Right cardiac atrium (tissue), 5 donors: ENCODE data around the gene CEMIP. TPM values are rescaled to one million over a fixed set of nuclear protein-coding genes. Genes with fewer than 3 reads are reported as not detected.

Source experiments
- ATAC-seq, 2 donors: fragments of 200-7000 bp; cut with Tn5 transposase; one replicate each; pipeline versions ENCODE4 v1.8.0 to v1.9.1; 2020; ENCODE audit warnings: moderate library complexity in 2 of 2, mild to moderate bottlenecking in 1 of 2
- DNase-seq, 3 donors: peaks; one replicate each; pipeline ENCODE4 v3.0.0-alpha.2; 2020
- H3K27ac ChIP-seq: one replicate; pipeline ENCODE4 v1.5.1; 2013; ENCODE audit warnings: mild to moderate bottlenecking, low read length, control low read depth, moderate library complexity
- H3K27me3 ChIP-seq: one replicate; pipeline ENCODE4 v1.6.1; 2013; ENCODE audit not compliant: control insufficient read depth, insufficient read depth
- H3K4me1 ChIP-seq: one replicate; pipeline ENCODE4 v1.6.1; 2013; ENCODE audit warnings: low read length; ENCODE audit not compliant: control insufficient read depth, insufficient read depth
- H3K4me3 ChIP-seq: one replicate; pipeline ENCODE4 v1.5.1; 2013; ENCODE audit warnings: low read length, control low read depth
- H3K9me3 ChIP-seq: one replicate; pipeline ENCODE4 v1.6.1; 2013; ENCODE audit warnings: low read length; ENCODE audit not compliant: control insufficient read depth
- WGBS: extraction: QIAGEN DNeasy Blood & Tissue Kit; methylation state at CpG from one replicate; pipeline ENCODE4 v1.1.7; 2013; 5-methylcytosine and 5-hydroxymethylcytosine counted together
- intact Hi-C, 4 donors: fragments of 100-400 bp; cut with DNase I; formaldehyde crosslinking; loops; one replicate each; pipeline versions ENCODE4 v1.11.0 to v1.14.0; 2022 to 2023
- polyA plus RNA-seq: library from polyadenylated mRNA; stranded (reverse); fragments of 200-250 nt; gene quantifications from one replicate; pipeline ENCODE4 v1.2.3, GENCODE V29; 2013
- total RNA-seq, 4 donors: library from RNA; stranded (reverse); fragmentation: NEBNext Ultra II Directional; extraction: Animal tissue kit (Norgen Biotek cat#: 25700); gene quantifications; one replicate each; pipeline ENCODE4 v1.2.1, GENCODE V29; 2021
- donor health status: healthy with polysubstance abuse.
- donor health status: DM: no; HTN: yes; CAD: no.
- donor health status: DM: no; HTN: no; CAD: no.
- donor health status: DM: no; HTN: yes; CAD: no; lungs with severe emphysema.
- donor health status: DM: yes; HTN: yes; CAD: no.

CEMIP gene
- total and polyA plus RNA-seq, 5 donors: 0.23 to 3.9 (median 2.6) TPM

DNA sequence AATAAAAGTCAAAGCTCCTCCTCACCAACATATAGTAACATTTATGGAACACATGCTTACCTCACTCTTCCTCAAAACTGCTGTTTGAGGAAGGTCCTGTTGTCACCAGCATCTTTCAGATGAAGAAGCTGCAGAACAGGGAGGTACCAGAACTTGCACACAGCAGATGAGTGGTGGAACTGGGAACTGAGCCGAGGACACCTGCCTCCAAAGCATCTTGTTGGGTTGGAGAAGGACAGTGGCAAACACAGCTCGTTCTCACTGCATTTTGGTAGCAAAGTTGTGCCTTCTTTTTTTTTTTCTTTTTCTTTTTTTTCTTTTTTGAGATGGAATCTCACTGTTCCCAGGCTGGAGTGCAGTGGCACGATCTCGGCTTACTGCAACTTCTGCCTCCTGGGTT lies 76.0 kb downstream of the CEMIP start:
- H3K9me3 ChIP-seq: no peaks in the 10 kb centered on the region
- 95% methylated on average over 4 of the region's 4 CpGs for WGBS
- ATAC-seq: no peak
- no peak overlapping the region for H3K27ac ChIP-seq
- H3K4me1 ChIP-seq: peaks cover 4% of the 10 kb centered on the region
- intact Hi-C loops: no loop called here
- no peak overlapping the region for H3K4me3 ChIP-seq
- DNase-seq: no peak
- H3K27me3 ChIP-seq: no peaks in the 10 kb centered on the region

DNA sequence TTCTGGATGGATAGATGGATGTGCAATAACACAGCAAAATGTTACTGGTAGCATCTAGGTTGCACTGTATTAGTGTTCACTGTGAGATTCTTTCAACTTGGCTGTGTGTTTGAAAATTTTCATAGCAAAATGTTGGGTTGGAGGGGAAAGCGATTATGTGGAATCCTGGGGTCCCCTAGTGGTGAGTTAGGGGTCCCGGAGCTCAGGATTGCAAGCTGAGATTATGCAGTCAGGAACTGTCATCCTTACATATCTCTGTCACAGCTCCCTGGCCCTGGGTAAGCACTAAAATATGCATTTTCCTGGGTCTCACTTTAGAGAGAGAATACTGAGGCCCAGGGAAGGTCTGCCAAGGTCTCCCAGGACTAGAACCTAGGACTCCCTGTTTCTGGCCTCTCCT lies 77.2 kb downstream of the CEMIP start:
- WGBS: 57% methylated on average over 2 of the region's 2 CpGs
- Histone ChIP-seq H3K9me3 (no peaks in the 10 kb centered on the region), H3K4me3 (no peak overlapping the region), H3K27ac (no peak overlapping the region), H3K27me3 (no peaks in the 10 kb centered on the region), H3K4me1 (peaks cover 4% of the 10 kb centered on the region)
- no peak for ATAC-seq
- intact Hi-C loops: no loop called here
- no peak for DNase-seq

DNA sequence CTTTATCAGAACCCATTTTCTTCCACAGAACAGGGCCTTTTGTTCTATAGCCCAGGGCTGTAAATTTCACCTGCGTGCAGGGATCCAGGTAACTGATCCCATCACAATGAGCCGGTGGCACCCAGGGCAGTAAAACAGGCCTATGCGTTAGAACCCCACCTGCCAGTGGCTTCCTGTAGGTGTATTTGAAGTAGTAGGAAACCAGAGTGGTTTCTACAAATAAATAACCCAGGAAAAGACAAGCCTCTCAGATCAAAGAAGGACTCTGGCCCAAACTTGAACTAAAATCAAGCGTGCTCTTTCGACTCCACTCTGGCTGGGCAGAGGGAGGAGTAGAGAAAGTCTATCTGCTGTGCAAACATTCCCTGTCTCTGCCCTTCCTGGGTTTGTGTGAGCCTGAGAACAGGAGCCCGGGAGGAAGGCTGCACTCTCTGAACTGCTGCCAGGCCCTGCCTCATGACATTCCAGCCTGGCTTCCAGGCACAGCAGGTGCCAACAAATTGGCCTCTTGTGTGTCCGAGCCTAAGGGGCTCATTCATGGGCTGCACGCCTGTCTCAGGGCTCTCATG lies 77.7 kb downstream of the CEMIP start:
- Histone ChIP-seq H3K4me3 (no peak overlapping the region), H3K27ac (no peak overlapping the region), H3K9me3 (no peaks in the 10 kb centered on the region), H3K4me1 (peaks cover 4% of the 10 kb centered on the region), H3K27me3 (no peaks in the 10 kb centered on the region)
- intact Hi-C loops: no loop called here
- 37% methylated on average over 8 of the region's 8 CpGs for WGBS
- ATAC-seq: peak; percentile 92 to 97
- peak; percentile 77 to 90 (median 88) for DNase-seq

DNA sequence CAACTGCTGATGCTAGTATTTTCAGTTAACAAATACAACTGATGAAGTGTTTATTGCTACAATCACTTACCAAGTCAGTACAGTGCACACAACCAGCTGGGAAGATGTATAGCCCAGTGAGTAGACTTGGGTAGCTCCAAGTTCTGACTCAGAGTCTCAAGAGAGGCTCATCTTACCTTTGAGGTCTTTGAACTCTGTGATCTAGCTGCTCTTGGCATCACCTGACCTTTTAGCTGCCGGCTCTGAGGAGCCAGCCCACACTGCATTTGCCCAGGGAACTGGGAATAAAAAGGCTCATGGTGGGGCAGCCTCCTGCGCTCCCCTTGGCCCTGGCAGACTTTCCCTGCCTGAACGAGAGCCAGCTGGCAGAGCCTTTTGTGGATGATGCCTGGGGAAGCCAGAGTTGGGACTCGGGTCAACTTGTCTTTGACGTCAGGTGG lies 82.6 kb downstream of the CEMIP start:
- no peak overlapping the region for H3K4me3 ChIP-seq
- DNase-seq (peak in 1 of 3 donors; percentile 65), ATAC-seq (no peak)
- 55% methylated on average over 5 of the region's 5 CpGs for WGBS
- H3K4me1 ChIP-seq: peaks cover 4% of the 10 kb centered on the region
- intact Hi-C loops: no loop called here
- H3K27me3 ChIP-seq: no peaks in the 10 kb centered on the region
- no peaks in the 10 kb centered on the region for H3K9me3 ChIP-seq
- H3K27ac ChIP-seq: no peak overlapping the region

DNA sequence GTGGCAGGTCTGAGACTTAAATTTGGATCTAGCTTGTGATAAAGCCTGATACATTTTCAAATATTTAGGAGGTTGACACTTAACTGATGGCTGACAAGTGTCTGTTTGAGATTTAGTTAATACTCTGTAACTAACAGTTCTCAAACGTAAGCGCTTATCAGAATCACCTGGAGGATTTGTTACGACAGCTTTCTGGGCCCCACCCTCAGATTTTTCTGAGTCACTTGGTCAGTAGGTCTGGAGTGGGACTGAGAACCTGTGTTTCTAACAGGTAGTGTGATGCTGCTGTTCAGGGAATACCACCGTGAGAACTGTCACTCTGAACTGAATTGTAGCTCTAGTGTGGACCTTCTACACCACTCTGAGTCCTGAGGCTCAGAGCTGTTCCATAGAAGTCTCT lies 85.5 kb downstream of the CEMIP start:
- H3K27me3 ChIP-seq: no peaks in the 10 kb centered on the region
- no peak overlapping the region for H3K27ac ChIP-seq
- no peak for ATAC-seq
- no peaks in the 10 kb centered on the region for H3K4me1 ChIP-seq
- WGBS: 97% methylated on average over 4 of the region's 4 CpGs
- intact Hi-C loops: no loop called here
- no peaks in the 10 kb centered on the region for H3K9me3 ChIP-seq
- H3K4me3 ChIP-seq: no peak overlapping the region
- DNase-seq: no peak

DNA sequence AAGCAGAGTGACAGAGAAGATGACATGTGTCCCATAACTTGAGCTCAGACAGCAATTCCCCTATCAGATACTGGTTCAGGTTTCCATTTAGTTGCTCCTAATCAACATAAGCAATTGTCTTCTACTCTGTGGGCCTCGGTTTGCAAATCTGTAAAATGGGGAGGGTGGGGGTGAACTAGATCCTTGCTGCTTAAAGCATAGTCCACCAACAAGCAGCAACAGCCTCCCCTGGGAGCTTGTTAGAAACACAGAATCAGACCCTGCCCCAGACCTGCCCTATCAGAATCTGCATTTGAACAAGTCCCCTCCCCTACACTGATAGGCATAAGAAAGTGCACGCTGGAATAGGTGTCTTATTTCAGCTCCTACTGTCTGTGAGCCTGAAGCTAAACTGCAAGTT lies 87.8 kb downstream of the CEMIP start:
- Histone ChIP-seq H3K9me3 (no peaks in the 10 kb centered on the region), H3K27ac (no peak overlapping the region), H3K4me1 (no peaks in the 10 kb centered on the region), H3K4me3 (no peak overlapping the region), H3K27me3 (no peaks in the 10 kb centered on the region)
- intact Hi-C loops: no loop called here
- no peak for DNase-seq
- WGBS: 80% methylated on average over 2 of the region's 2 CpGs
- no peak for ATAC-seq

DNA sequence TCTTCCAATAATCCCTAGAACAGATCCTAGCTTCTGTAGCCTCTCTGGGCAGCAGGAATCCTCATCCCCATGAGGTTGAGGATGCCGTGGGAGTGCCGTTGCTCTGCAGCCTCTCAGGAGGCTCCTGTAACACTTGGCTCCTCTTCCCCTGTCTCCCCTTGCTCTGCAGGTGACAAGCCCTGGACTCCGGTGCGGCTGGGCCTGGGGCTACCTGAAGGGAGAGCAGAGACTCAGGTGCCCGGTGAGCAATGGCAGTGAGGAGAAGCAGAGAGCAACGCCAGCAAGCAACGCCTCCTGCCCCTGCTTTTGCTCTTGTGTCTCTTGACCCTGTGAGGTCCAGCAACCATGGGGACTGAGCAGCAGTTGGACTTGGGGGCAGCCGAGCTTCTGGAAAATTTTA lies 91.2 kb downstream of the CEMIP start:
- no peak overlapping the region for H3K4me3 ChIP-seq
- WGBS: 80% methylated on average over 8 of the region's 8 CpGs
- no peaks in the 10 kb centered on the region for H3K27me3 ChIP-seq
- H3K27ac ChIP-seq: no peak overlapping the region
- peaks cover under 1% of the 10 kb centered on the region for H3K4me1 ChIP-seq
- intact Hi-C loops: loop anchor here in 1 of 4 donors (2.0 kb wide), 1 partner anchor 62 kb away; no protein-coding TSS in a partner anchor
- no peak for DNase-seq
- no peaks in the 10 kb centered on the region for H3K9me3 ChIP-seq
- ATAC-seq: no peak

DNA sequence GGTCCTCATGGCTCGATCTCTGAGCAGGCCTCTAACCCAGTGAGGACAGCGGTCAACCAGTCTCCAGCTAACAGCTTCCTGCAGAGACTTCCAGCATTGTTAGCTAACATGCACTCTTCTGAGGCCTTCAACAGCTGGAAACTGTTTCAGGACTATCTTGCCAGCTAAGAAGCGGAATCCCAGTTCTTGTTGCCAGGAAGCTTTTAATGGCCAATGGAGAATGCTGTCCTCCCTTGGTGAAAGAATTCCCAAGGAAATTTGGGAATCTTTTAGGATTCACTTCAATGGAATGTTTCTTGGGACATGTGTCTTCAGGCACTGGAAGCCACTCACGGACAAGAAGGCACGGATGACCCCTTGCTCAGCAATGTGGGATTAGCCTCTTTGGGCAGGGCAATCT lies 91.7 kb downstream of the CEMIP start:
- Histone ChIP-seq H3K27ac (no peak overlapping the region), H3K4me3 (no peak overlapping the region), H3K4me1 (peaks cover 6% of the 10 kb centered on the region), H3K27me3 (no peaks in the 10 kb centered on the region), H3K9me3 (no peaks in the 10 kb centered on the region)
- DNase-seq: no peak
- WGBS: 70% methylated on average over 5 of the region's 5 CpGs
- intact Hi-C loops: loop anchor here in 1 of 4 donors (2.0 kb wide), 1 partner anchor 62 kb away; no protein-coding TSS in a partner anchor
- ATAC-seq: peak; percentile 61 to 69

DNA sequence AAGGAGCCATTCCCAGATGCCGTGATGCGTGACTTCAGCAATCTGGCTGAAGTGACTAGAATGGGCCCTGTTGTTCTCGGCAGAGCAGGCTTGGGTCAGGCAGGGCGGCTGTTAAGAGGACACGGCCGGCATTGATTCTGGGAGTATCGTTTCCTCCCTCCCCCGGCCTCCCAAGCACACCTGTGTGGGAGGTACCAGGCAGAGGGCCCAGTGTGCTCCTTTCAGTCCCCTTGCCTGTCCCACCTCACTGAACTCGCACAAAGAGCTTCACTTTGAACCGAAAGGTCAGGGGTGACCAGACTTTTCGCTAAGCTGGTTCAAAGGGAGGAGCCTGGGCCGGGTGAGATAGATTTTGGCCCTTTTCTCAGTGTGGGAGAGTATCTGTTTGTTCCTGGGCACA lies 92.7 kb downstream of the CEMIP start:
- Histone ChIP-seq H3K4me1 (peaks cover 9% of the 10 kb centered on the region), H3K27ac (no peak overlapping the region), H3K4me3 (no peak overlapping the region), H3K27me3 (no peaks in the 10 kb centered on the region), H3K9me3 (no peaks in the 10 kb centered on the region)
- WGBS: 87% methylated on average over 12 of the region's 12 CpGs
- no peak for DNase-seq
- no peak for ATAC-seq
- intact Hi-C loops: loop anchor here in 1 of 4 donors (2.0 kb wide), 1 partner anchor 61 kb away; no protein-coding TSS in a partner anchor

DNA sequence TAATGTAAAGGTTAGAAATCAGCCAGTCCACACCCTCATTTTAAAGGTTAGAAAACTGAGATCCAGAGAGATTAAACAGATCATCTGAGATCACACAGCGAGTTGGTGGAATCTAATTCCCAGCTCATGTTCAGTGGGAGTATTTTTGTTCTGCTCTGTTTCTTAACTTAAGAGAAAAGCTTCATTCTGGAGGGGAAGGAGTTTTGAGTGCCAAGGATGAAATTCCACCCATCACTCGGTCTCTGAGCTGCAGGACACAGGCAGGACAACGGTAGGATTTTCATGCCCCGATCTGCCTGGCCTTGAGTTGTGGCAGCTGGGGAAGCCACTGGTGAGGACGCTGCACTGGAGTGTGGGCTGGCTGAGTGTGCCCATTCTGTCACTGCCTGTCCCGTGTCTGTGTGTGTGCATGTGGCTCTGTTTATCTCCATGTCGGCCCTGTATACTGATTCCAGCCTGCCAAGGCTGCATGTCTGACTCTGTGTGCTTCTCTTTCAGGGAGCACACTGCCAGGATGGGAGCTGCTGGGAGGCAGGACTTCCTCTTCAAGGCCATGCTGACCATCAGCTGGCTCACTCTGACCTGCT lies 94.3 kb downstream of the CEMIP start:
- 51% methylated on average over 7 of the region's 7 CpGs for WGBS
- ATAC-seq (no peak), DNase-seq (no peak)
- H3K4me1 ChIP-seq: peaks cover 9% of the 10 kb centered on the region
- no peak overlapping the region for H3K4me3 ChIP-seq
- no peaks in the 10 kb centered on the region for H3K27me3 ChIP-seq
- H3K9me3 ChIP-seq: no peaks in the 10 kb centered on the region
- intact Hi-C loops: no loop called here
- no peak overlapping the region for H3K27ac ChIP-seq

DNA sequence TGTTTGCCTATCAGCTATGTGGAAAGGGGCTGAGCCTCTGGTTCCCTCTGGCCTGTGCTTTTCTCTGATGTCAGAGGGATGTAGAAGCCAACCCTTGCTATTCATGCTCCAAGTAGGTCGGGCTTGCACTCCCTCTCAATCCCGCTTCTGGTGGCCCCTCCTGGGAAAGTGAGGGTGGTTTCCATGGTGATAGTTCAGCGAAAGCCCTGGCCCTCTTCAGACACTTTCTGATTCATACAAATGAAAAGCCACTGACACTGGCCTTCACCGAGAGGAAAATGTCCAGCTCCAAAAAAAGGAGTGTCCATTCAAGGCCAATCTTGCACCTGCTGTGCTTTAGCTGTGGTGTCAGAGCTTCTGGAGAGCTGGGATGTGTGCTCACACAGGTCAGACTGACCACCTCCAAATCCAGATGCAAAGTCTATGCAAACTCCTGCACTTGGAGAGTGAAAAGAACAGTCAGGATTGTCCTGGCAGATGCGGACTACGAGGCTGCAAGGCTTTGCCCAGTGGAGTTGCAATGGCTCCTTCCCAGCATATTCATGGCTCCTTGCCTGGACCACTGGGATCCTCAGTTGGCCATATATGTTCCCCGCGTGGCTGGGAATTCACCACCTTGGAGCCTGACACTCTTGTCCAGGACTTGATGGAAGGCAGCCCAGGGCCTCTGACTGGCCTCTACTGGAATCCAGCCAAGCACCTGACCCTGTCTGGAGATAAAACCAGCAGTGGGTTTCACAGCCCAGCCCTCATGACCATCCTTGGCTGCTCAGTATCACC lies 96.6 kb downstream of the CEMIP start:
- ATAC-seq (peak; percentile 84 to 93), DNase-seq (peak; percentile 68 to 81 (median 76))
- Histone ChIP-seq H3K27ac (no peak overlapping the region), H3K27me3 (no peaks in the 10 kb centered on the region), H3K4me1 (peaks cover 9% of the 10 kb centered on the region), H3K9me3 (no peaks in the 10 kb centered on the region), H3K4me3 (no peak overlapping the region)
- intact Hi-C loops: no loop called here
- 46% methylated on average over 8 of the region's 8 CpGs for WGBS
